ENCODE data around the gene NMNAT3.

GRCh38 chr3:139715743-139716360 lies 38.1 kb upstream of the NMNAT3 start:
- no peak for TF ChIP-seq CTCF (IDR thresholded peaks at IDR 0.05)
- TF ChIP-seq POLR2A (IDR thresholded peaks at IDR 0.05), result no peak

Data from right lobe of liver (tissue), 4 donors.